ACC112 (cell line): Measurements from ENCODE around the gene CLIC3.

Source experiments
- H2AFZ ChIP-seq: fragments of 200-600 bp; sonication (generic); one replicate; pipeline ENCODE4 v1.6.0; 2017; ENCODE audit warnings: antibody characterized with exemption, low read length; ENCODE audit not compliant: unreplicated experiment
- H3K27ac ChIP-seq: fragments of 200-600 bp; sonication (generic); 2 replicates; pipeline ENCODE4 v1.5.1; 2014; ENCODE audit warnings: low read depth, mild to moderate bottlenecking, antibody characterized with exemption, low read length, moderate library complexity
- H3K27me3 ChIP-seq: fragments of 200-600 bp; sonication (generic); 2 replicates; pipeline ENCODE4 v1.6.1; 2014; ENCODE audit warnings: mild to moderate bottlenecking, antibody characterized with exemption, low read length, moderate library complexity, mixed read lengths; ENCODE audit not compliant: insufficient read depth
- H3K36me3 ChIP-seq: fragments of 200-600 bp; sonication (generic); 2 replicates; pipeline ENCODE4 v1.6.1; 2016; ENCODE audit warnings: mild to moderate bottlenecking, antibody characterized with exemption, low read length, moderate library complexity, mixed read lengths; ENCODE audit not compliant: insufficient read depth
- H3K4me1 ChIP-seq: fragments of 200-600 bp; sonication (generic); one replicate; pipeline ENCODE4 v1.6.1; 2016; ENCODE audit warnings: low read length, mixed read lengths; ENCODE audit not compliant: insufficient read depth, unreplicated experiment, control insufficient read depth
- H3K4me3 ChIP-seq: fragments of 200-600 bp; sonication (generic); 2 replicates; pipeline ENCODE4 v1.5.1; 2014; ENCODE audit warnings: mild to moderate bottlenecking, low read depth, low read length
- H3K79me2 ChIP-seq: fragments of 200-600 bp; sonication (generic); one replicate; pipeline ENCODE4 v1.6.0; 2016; ENCODE audit warnings: low read length; ENCODE audit not compliant: control insufficient read depth, unreplicated experiment, insufficient read depth

The CLIC3 gene

GRCh38 chr9:136995362-136995761, 1.0 kb downstream of the CLIC3 start:
- peaks cover 36% of the 10 kb centered on the region for H3K4me1 ChIP-seq
- H3K27me3 ChIP-seq = no peaks in the 10 kb centered on the region
- H3K36me3 ChIP-seq = no peaks in the 10 kb centered on the region
- peak overlapping the region; percentile 18 for H3K4me3 ChIP-seq
- no peak overlapping the region for H3K27ac ChIP-seq
- H3K79me2 ChIP-seq = peaks cover 11% of the 10 kb centered on the region
- H2AFZ ChIP-seq = no peak overlapping the region

GRCh38 chr9:136994888-136995230, 1.5 kb downstream of the CLIC3 start:
- H3K4me1 ChIP-seq = peaks cover 31% of the 10 kb centered on the region

GRCh38 chr9:136994180-136994887, 2.0 kb downstream of the CLIC3 start:
- peaks cover 11% of the 10 kb centered on the region for H3K79me2 ChIP-seq
- no peaks in the 10 kb centered on the region for H3K36me3 ChIP-seq
- no peaks in the 10 kb centered on the region for H3K27me3 ChIP-seq
- H3K4me1 ChIP-seq = peaks cover 31% of the 10 kb centered on the region
- no peak overlapping the region for H3K4me3 ChIP-seq
- H3K27ac ChIP-seq = no peak overlapping the region
- no peak overlapping the region for H2AFZ ChIP-seq

More at GRCh38 chr9:136994888-136995230, 1.5 kb downstream of the CLIC3 start:
- H2AFZ ChIP-seq = no peak overlapping the region
- no peak overlapping the region for H3K4me3 ChIP-seq
- no peaks in the 10 kb centered on the region for H3K27me3 ChIP-seq
- H3K36me3 ChIP-seq = no peaks in the 10 kb centered on the region
- no peak overlapping the region for H3K27ac ChIP-seq
- peaks cover 11% of the 10 kb centered on the region for H3K79me2 ChIP-seq

GRCh38 chr9:136992819-136993369, 3.5 kb downstream of the CLIC3 start:
- peak overlapping the region; percentile 92 for H3K4me3 ChIP-seq
- no peaks in the 10 kb centered on the region for H3K27me3 ChIP-seq
- H2AFZ ChIP-seq = no peak overlapping the region
- peaks cover 11% of the 10 kb centered on the region for H3K79me2 ChIP-seq
- H3K27ac ChIP-seq = 0 out of 2 replicates have a peak overlapping the region, but pooled peaks have one; percentile 20
- H3K36me3 ChIP-seq = no peaks in the 10 kb centered on the region
- H3K4me1 ChIP-seq = peaks cover 26% of the 10 kb centered on the region

- Histone ChIP-seq H3K27me3 (no peaks in the 10 kb centered on the region), H2AFZ (no peak within 1 kb of the TSS), H3K79me2 (peaks cover 11% of the 10 kb centered on the region), H3K27ac (peak within 1 kb of the TSS; percentile 69; the same call in 1 of the 2 replicates), H3K36me3 (no peaks in the 10 kb centered on the region), H3K4me1 (peaks cover 26% of the 10 kb centered on the region), H3K4me3 (peak within 1 kb of the TSS; percentile 92)
Observed at GRCh38 chr9:136991993-136992818, 4.2 kb downstream of the CLIC3 start, which contains the start of gene PAXX. Gene PAXX, plus strand, starts transcription at chr9:136992422. Its CDS starts 22 bp downstream, at chr9:136992444.

- Histone ChIP-seq H3K27ac (no peak overlapping the region), H3K36me3 (no peaks in the 10 kb centered on the region), H3K79me2 (peaks cover 11% of the 10 kb centered on the region), H3K4me3 (no peak overlapping the region), H3K4me1 (peaks cover 12% of the 10 kb centered on the region), H3K27me3 (peaks cover 8% of the 10 kb centered on the region), H2AFZ (no peak overlapping the region)
Observed at GRCh38 chr9:136990242-136990911, 6.0 kb downstream of the CLIC3 start.

GRCh38 chr9:136988872-136989271, 7.5 kb downstream of the CLIC3 start:
- Histone ChIP-seq H3K27ac (no peak overlapping the region), H3K27me3 (peaks cover 22% of the 10 kb centered on the region), H3K79me2 (peaks cover 11% of the 10 kb centered on the region), H3K36me3 (no peaks in the 10 kb centered on the region), H3K4me1 (peaks cover 8% of the 10 kb centered on the region), H2AFZ (no peak overlapping the region), H3K4me3 (no peak overlapping the region)

GRCh38 chr9:136985853-136986252, 10.5 kb downstream of the CLIC3 start:
- H3K36me3 ChIP-seq = no peaks in the 10 kb centered on the region
- H3K27me3 ChIP-seq = peaks cover 27% of the 10 kb centered on the region
- no peak overlapping the region for H3K4me3 ChIP-seq
- H3K79me2 ChIP-seq = no peaks in the 10 kb centered on the region
- H3K4me1 ChIP-seq = no peaks in the 10 kb centered on the region
- no peak overlapping the region for H2AFZ ChIP-seq
- H3K27ac ChIP-seq = no peak overlapping the region

- Histone ChIP-seq H2AFZ (no peak overlapping the region), H3K27ac (no peak overlapping the region), H3K4me1 (no peaks in the 10 kb centered on the region), H3K27me3 (peaks cover 27% of the 10 kb centered on the region), H3K79me2 (no peaks in the 10 kb centered on the region), H3K4me3 (no peak overlapping the region), H3K36me3 (no peaks in the 10 kb centered on the region)
Observed at GRCh38 chr9:136985027-136985602, 11.3 kb downstream of the CLIC3 start.

- Histone ChIP-seq H3K4me1 (no peaks in the 10 kb centered on the region), H3K36me3 (no peaks in the 10 kb centered on the region), H3K27ac (no peak overlapping the region), H2AFZ (no peak overlapping the region), H3K4me3 (no peak overlapping the region), H3K79me2 (no peaks in the 10 kb centered on the region), H3K27me3 (peaks cover 27% of the 10 kb centered on the region)
Observed at GRCh38 chr9:136984464-136985026, 11.8 kb downstream of the CLIC3 start.
